GM18498 (cell line): ENCODE data around the gene POLA2.

Source experiments
- ATAC-seq: cut with Tn5 transposase; IDR thresholded peaks from one replicate; pipeline ENCODE4 v1.9.1; 2021; ENCODE audit warnings: mild to moderate bottlenecking, moderate library complexity; ENCODE audit not compliant: unreplicated experiment

Gene POLA2

DNA sequence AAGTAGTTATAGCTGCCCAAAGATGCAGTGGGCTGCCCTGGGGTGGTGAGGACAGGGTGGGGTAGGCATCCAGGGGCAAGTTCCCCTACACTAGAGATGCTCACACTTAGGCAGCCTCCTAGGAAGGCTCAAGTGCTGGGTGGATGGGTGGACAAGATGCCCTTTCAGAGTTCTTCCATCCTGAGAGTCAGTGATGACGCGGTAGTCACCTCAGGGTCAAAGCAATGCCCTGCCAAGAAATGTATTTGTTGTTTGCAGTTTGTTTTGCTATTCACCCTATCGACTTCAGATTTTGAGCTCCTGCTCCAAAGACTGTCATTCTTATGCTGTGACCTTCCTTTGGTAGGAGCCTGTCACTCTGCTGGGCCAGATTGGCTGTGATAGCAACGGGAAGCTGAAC is 18.9 kb downstream of the POLA2 start:
- ATAC-seq, result no peak

DNA sequence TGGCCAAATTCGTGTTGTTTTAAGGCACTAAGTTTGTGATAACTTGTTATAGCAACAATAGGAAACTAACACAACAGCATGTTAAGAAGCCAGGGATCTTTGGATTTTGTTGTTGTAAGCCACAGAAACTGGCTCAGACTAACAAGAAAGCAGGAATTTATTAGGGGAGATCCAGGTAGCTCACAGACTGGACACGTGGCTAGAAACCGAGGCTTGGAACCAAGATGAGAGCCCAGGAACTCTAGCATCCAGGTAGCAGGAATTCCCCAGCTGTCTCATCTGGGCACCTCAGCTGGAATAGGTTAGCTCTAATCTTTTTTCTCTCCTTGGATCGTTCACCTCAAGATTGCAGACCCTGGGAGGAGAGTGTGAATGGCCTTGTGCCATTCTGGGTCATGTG is 24.9 kb downstream of the POLA2 start:
- ATAC-seq, result no peak

DNA sequence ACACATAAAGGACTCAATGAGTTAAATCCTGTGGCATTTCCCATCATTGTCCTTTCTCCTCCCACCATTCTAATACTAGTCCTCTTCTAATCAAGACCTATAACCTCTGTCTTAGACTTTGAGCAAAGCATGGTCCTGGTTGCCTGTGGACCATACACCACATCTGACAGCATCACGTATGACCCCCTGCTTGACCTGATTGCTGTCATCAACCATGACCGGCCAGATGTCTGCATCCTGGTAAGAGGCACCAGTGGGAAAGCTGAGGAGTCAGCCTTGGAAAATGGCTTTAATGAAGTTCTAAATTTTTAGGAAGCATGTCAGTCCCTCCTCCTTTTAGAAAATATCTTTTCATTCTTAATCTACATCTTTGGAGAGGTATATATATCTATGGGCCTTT is 25.8 kb downstream of the POLA2 start:
- no peak for ATAC-seq

DNA sequence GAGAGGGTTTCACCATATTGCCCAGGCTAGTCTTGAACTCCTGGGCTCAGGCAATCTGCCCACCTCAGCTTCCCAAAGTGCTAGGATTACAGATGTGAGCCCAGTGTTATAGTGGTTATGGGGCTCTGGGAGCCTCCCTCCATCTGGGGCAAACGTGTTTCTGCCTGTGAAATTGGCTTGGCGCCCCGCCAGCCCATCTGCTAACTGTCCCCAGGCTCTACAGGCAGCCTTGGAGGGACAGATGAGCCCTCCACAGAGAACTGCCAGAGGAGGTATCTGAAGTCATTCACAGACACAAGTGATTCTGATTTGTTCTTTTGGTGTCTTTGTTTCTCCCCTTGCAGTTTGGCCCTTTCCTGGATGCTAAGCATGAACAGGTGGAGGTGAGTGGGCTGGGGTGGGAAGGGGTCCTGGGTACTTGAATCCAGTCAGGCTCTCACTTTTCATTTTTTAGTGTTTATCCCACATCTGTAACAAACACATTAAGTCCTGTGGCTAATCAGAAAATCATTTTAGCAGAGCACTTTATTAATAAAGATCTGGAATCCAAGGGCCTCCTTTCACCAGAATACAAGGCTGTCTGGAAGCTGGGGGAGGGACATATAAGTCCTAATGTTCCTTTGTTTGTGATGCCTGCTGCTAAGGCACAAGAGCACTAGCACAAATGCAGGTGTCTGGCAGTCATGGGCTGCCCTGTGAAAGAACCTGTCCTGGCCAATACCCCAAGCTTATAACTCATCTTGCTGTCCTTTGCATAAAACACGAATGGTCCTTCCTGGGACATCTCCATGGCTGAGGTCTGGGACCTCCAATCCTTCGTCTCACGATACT is 27.2 kb downstream of the POLA2 start:
- ATAC-seq, result no peak

DNA sequence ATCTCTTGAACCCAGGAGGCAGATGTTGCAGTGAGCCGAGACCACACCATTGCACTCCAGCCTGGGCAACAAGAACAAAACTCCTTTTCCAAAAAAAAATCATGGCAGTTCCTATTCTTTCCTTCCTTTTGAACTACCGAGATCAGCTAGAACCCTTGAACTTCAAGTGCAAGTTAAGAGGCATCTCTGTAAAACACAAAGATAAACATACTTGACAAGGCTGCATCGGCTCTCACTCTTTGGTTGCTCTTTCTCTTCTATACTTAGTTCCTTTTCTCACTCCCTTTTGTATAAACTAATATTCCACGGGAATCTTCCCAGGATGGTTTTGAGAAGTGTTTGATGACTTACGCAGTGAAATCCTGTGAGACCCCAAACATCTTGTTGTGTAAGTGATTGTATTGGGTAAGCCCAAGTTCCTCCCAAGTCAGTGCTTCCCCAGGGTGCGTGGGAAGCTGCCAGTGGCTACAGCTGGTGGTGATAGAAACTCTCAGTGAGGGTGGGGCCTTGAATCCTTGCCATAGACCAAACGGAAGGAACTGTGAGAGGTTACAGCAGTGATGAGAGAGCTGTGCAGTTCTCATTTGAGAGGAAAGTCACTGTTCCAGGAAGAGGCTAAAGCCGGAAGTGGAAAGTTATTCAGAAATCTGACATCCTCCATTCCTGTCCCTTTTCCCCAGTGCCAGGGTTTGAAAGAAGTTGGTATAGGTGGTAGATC is 28.8 kb downstream of the POLA2 start:
- no peak for ATAC-seq

DNA sequence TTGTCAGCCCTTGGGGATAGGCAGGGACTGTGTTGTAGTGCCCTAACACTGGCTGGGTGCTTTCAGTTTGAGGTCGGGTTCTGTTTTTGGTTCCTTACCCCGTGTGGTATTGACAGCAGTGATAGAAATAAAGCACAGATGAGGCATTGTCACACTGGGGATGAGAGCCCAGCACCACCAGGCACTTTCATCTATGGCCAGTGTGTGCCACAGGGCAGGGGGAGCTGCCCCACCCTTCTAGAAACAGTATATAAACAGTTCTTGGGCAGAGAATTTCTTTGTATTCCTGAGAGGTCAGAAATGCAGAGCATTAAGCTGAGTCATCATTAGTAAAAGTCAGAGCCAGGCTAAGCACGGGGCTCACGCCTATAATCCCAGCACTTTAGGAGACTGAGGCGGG is 29.9 kb downstream of the POLA2 start:
- ATAC-seq, result no peak

DNA sequence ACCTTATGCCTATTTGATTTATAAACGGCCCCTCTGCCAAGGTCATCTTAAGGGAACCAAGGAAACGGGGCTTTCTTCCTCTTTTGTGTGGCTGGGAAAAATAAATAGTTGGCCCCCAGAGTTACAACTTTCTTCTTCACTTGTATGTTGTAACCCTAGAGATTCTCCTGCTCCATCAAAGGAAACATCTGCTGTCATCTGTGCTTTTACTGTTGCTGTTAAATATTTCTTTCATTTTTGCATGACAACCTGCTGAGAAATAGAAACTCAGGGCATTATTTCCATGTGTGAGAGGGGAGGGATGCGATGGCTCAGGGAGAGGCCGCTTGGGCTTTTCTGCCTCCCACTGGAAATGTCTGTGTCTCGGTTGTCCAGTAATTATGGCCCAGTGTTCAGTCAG is 31.1 kb downstream of the POLA2 start:
- ATAC-seq, result no peak

DNA sequence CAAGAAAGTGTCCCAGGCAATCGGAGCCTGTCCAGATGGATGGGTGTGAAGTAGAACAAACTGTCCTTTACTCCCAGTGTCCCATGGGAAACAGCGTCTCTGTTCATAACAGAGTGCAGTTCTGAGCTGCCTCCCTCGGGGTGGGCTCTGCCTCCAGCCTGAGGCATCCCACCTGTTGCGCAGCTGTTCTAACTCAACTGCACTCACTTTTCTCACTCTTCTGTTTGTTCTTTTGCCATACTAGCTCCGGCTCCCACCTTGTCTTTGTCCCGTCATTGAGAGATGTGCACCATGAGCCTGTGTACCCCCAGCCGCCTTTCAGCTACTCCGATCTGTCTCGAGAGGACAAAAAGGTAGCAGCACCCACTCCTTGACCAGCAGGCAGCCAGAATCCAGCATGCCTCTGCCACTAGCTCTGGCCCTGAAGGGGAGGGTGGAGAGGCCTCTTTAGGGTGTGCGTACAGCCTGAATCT is 32.2 kb downstream of the POLA2 start:
- ATAC-seq, result no peak

DNA sequence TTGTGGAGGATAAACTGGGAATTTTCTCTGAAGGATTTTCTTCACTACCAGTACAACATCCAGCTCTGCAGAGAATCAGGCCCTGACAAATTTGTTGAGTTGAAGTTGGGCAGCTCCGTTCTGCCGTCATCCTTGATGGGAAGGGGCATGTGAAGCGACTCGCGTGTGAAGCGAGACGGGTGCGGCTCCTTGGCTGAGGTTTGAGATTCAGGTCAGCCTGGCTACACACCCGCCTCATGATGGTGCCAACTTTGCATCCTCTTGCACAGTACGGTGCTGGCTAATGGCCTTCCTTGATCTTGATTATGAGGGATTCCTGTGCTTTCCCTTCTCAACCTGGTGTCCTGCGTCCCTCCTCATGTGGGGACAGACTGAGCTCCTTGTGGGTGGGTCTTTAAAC is 33.2 kb downstream of the POLA2 start:
- no peak for ATAC-seq

DNA sequence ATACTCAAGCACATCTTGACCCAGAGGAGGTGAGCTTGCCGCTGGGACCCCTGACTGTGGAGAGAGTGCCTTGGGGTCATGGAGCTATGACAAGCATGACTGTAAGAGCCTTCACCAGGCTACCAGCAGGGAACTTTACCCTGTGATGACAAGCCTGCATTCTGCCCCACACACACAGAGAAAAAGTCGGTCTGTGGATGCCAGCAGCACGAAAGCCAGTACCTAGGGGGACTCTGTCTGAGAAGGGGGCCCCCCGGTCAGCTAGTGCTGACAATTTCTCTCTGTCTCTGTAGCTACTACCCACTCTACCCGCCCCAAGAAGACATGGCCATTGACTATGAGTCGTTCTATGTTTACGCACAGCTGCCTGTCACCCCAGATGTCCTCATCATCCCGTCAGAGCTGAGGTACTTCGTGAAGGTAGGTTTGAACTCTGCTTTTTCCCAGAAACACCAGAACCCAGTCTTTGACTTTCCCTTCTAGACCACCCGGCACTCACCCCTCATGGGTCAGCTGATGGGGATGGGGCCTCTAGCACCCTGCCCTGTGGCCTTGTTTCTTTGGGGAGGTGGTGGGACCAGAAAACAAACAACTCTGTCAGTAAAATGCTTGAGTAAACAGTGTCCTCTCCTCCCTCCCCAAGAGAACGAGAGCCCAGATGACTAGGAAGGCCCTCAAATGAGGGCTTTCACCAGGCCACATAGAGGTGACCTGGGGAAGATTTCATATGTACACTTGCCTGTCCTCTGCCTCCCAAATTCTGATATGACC is 34.0 kb downstream of the POLA2 start:
- ATAC-seq, result no peak

DNA sequence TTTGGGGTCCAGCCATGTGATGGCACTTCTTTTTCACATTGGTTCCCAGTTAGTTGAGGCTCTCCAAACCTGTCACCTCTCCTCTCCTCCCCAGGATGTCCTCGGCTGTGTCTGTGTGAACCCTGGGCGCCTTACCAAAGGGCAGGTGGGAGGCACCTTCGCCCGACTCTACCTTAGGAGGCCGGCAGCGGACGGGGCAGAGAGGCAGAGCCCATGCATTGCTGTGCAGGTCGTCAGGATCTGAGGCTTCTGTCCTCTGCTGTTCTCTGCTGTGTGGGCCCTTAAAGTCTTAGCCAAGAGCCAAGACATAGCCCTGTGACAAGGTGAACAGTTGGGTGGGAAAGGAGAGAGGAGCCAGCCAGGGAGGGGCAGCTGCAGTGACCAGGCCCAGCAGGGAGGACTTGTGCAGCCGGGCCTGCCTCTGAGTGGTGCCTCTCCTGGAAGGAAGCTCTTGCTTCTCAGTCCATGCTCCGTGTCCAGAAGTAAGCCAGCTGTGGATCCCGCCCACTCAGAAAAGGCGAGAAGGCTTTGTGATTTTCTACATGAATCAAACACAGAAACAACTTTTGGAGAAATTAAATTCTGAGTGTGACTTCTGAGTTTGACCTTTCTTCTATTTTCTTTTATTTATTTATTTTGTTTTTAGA is 35.4 kb downstream of the POLA2 start:
- ATAC-seq, result no peak

DNA sequence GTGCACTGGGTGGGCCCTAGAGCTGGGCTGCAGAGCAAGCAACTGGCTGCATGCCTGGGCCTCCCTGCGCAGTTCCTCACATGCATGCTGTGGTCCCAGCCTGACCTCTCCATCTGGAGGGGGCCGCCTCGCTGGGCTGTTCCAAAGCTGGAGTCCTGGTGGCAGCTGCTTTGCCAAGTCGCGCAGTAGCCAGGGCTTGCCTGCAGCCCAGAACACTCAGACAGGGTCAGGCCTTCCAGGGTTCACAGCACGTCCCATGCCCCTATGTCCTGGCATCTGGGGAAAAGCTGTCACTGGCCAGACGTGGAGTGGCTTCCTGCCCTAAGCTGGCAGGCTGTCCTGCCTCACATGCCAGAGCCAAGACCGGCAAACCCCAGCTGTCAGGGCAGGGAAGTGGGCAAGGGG is 36.4 kb downstream of the POLA2 start:
- ATAC-seq, result no peak

DNA sequence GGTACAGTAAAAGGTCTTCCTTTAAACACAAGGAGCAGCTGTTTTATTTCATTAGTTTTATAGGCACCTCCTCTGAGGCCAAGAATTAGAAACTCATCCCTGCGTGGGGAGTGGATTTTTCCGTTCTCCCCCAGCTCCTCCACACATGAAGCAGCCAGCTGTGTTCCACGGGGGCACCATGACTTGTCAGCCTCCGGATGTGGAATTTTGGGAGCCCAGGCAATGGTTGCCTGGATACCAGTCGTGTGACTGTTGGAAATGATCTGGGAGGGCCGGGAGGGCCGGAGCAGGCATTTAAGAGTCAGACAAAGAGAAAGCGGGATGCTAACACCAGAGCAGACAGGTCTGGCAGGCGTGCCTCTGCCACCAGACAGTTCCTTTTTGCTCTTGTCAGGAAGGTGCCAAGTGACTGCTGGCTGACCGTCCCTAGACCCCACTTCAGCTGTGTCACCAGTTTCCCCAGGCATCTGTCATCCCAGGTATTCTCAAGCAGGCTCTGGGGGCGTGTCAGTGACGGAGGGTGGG is 37.0 kb downstream of the POLA2 start:
- no peak for ATAC-seq

DNA sequence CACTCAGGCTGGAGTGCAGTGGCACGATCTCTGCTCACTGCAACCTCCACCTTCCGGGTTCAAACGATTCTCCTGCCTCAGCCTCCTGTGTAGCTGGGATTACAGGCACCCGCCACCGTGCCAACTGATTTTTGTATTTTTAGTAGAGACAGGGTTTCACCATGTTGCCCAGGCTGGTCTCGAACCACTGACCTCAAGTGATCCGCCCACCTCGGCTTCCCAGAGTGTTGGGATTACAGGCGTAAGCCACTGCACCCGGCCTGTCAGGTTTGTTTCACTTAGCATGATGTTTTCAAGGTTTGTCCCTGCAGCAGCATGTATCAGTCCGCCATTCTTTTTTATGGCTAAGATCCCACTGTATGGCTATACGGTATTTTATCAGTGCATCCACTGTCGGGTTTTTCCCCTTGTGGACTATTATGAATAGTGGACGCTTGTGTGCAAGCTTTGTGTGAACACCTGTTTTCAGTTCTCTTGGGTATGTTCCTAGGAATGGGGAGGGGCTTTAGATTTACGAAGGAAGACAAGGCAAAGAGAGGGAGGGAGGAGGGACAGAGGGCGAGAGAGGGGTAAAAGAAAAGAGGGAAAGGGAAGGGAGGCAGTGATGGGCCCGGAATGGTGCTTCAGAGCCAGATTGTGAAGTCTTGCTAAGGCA is 39.0 kb downstream of the POLA2 start:
- no peak for ATAC-seq

DNA sequence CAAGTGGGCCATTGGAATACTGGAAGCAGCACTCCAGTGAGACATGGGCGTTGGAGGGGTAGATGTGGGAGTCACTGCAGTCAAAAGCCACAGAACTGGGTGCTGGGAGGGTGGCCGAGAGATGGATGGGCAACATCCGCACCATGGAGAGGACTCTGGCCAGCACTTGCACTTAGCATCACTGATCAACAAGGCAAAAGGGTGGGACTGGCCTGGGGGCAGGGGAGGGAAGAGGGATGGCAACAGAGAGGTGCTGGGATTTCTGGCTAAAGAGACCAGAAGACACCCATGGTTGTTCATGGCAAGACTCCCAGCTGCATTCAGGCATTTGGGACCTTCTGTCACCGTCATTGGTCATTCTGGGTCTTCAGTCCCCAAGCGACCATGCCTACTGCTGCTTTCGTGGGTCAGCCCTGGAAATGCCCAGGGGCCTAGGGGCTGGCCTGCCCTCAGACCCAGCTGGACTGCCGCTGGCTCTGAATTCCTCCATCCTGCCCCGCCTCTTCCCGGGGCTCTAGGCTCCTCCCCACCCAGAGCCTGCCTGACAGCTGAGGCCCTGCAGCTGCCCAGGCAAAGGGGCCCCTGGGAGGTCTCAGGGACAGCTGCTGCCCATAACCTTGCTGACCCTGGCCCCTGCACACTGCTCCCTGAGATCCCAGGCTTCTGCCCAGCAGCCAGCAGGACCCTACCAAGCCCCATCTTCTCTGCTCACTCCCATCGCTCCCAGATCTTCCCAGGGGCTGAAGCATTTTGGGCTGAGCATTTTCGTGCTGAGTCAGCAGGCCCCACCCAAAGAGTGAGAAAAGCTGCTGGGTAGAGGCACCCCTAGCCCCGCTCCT is 39.9 kb downstream of the POLA2 start:
- ATAC-seq, result no peak

DNA sequence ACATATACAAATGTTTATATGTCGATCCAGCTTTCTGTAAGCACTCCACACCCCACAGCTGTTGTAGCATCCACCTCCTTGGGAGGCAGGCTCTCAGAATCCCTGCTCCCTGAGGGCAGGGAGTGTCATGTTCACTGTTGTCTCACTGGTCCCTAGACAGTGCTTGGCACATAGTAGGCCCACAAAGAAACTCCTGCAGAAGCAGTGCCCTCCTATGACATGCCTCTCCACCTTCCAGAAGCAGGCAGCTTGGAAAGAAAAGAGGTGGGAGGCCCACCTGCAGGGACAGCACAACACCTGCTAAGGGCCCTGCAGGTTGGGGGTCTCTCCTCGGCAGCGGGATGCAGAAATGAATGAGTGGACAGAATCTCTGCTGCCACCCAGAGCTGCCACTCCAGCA is 41.8 kb downstream of the POLA2 start:
- no peak for ATAC-seq

DNA sequence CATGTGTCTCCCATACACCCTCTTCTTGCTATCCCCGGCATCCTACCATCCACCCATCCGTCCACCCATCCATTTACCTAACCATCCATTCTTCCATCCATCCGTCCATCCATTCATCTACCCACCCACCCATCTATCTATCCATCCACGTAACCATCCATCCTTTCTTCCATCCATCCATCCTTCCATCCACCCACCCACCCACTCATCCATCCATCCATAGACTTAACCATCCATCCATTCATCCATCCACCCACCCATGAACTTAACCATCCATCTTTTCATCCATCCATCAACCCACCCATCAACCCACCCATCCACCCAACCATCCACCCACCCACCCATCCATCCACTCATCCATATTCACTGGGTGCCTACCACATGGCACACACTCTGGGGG is 42.3 kb downstream of the POLA2 start:
- no peak for ATAC-seq

DNA sequence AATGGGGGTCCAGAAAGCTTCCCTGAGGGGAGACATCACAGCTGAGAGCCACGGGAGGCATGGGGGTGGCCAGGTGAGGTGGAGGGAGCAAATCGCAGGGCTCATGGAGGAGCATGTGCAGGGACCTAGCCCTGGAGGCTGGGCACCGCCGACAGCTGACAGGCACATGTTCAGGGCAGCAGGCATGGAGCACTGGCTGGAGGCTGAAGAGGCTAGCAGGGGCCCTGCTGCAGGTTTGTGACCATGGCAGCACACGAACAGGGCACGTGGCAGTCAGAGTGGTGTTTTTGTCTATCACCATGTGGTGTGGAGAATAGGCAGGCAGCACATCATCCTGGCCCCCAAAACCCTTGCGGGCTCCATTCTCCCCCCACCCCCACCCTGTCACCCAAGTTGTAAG is 42.9 kb downstream of the POLA2 start:
- ATAC-seq, result no peak

DNA sequence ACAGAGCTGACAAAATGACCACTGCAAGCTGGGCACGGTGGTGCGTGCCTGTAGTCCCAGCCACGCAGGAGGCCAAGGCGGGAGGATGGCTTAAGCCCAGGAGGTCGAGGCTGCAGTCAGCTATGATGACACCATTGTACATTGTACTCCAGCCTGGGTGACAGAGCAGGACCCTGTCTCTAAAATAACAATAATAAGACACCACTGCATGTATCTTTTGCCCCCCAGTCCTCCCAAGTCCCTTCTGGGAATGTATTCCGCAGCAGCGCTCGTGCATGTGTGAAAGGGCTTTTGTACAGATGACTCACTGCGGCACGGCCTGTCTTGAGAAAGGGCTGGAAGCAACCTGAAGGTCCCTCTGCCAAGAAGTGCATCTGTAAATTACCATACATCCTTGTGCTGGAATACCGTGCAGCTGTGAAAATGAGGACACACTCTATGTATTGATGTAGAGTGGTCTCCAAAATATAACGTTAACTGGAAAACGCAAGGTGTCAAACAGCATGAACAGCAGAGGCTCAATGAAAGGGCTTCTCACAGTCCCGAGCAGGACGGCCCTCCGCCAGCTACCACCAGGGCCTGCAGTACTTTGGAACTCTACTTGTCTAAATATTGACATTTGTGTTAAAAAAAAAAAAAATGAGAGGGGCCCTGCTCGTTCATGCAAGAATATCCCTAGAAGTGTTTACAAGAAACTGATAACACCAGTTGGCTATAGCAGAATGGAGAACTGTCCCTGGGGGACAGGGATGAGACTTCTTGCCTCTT is 43.9 kb downstream of the POLA2 start:
- ATAC-seq, result no peak
